Muscle layer of colon (tissue), 2 donors: Measurements from ENCODE around the gene PNPLA7.

Source experiments
- H3K27ac ChIP-seq: one replicate; pipeline ENCODE4 v1.7.0; 2013; ENCODE audit warnings: low read depth, mild to moderate bottlenecking, low read length, moderate library complexity
- H3K27me3 ChIP-seq, 2 donors: one replicate each; pipeline ENCODE4 v1.7.0; 2013; ENCODE audit warnings: low read length in 2 of 2, mild to moderate bottlenecking in 2 of 2; ENCODE audit not compliant: insufficient read depth in 2 of 2, control insufficient read depth in 1 of 2
- H3K36me3 ChIP-seq: one replicate; pipeline ENCODE4 v1.7.0; 2013; ENCODE audit warnings: mild to moderate bottlenecking, low read length; ENCODE audit not compliant: insufficient read depth
- H3K4me1 ChIP-seq: one replicate; pipeline ENCODE4 v1.7.0; 2013; ENCODE audit warnings: mild to moderate bottlenecking, low read length; ENCODE audit not compliant: insufficient read depth
- H3K4me3 ChIP-seq, 2 donors: one replicate each; pipeline ENCODE4 v1.7.0; 2013; ENCODE audit warnings: low read length in 2 of 2, low read depth in 1 of 2, mild to moderate bottlenecking in 1 of 2, moderate library complexity in 1 of 2
- H3K9ac ChIP-seq: one replicate; pipeline ENCODE4 v1.7.0; 2013; ENCODE audit warnings: low read length
- H3K9me3 ChIP-seq: one replicate; pipeline ENCODE4 v1.7.0; 2013; ENCODE audit warnings: mild to moderate bottlenecking, low read length
- donor health status: abdominal sarcoma.
- donor health status: Adenocarcinoma of cecum.

PNPLA7 gene

GRCh38 chr9:137498720-137499150 lies 51.5 kb downstream of the PNPLA7 start:
- Histone ChIP-seq H3K9ac (no peak overlapping the region), H3K27ac (no peak overlapping the region), H3K27me3 (no peaks in the 10 kb centered on the region), H3K4me1 (no peaks in the 10 kb centered on the region), H3K36me3 (no peaks in the 10 kb centered on the region), H3K4me3 (no peak overlapping the region), H3K9me3 (no peaks in the 10 kb centered on the region)

GRCh38 chr9:137497921-137498719 lies 52.1 kb downstream of the PNPLA7 start:
- Histone ChIP-seq H3K27me3 (no peaks in the 10 kb centered on the region), H3K4me1 (no peaks in the 10 kb centered on the region), H3K36me3 (no peaks in the 10 kb centered on the region), H3K9ac (no peak overlapping the region), H3K9me3 (no peaks in the 10 kb centered on the region), H3K27ac (no peak overlapping the region), H3K4me3 (no peak overlapping the region)

DNA sequence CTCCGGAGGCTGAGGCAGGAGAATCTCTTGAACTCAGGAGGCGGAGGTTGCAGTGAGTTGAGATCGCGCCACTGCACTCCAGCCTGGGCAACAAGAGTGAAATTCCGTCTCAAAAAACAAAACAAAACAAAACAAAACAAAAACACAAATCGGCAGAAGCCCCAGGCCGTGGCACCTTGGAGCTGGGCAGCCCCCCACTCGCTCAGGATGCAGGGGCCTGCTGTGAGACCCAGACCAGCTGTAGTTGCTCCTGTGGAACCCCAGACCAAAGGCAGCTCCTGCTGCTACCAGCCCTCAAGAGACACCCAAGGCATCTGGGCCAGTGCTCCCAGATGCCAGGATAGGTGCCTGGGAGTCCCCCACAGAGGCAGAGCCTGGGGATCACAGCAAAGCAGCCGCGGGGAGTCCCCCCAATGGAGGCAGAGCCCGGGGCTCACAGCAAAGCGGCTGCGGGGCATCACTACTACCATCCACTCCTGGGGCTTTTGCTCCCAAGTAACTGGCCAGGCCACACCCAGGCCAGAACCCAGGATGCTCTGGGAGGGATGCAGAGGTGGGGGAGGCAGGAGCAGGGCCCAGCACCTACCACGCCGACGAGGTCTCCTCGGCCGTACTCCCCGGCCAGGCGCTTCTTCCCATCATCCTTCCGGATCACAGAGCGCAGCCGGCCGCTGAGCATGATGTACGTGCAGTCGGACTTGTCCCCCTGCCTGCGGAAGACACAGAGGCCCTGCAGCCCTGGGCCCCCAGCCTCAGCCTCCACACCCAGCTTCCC lies 53.4 kb downstream of the PNPLA7 start:
- Histone ChIP-seq H3K36me3 (no peaks in the 10 kb centered on the region), H3K9me3 (no peaks in the 10 kb centered on the region), H3K4me3 (no peak overlapping the region), H3K9ac (no peak overlapping the region), H3K4me1 (no peaks in the 10 kb centered on the region), H3K27ac (no peak overlapping the region), H3K27me3 (no peaks in the 10 kb centered on the region)

- no peaks in the 10 kb centered on the region for H3K9me3 ChIP-seq
- no peaks in the 10 kb centered on the region for H3K27me3 ChIP-seq
- H3K36me3 ChIP-seq = no peaks in the 10 kb centered on the region
- no peaks in the 10 kb centered on the region for H3K4me1 ChIP-seq
- H3K9ac ChIP-seq = no peak overlapping the region
- no peak overlapping the region for H3K27ac ChIP-seq
- H3K4me3 ChIP-seq = no peak overlapping the region
Observed at GRCh38 chr9:137494550-137495351, 55.5 kb downstream of the PNPLA7 start.

DNA sequence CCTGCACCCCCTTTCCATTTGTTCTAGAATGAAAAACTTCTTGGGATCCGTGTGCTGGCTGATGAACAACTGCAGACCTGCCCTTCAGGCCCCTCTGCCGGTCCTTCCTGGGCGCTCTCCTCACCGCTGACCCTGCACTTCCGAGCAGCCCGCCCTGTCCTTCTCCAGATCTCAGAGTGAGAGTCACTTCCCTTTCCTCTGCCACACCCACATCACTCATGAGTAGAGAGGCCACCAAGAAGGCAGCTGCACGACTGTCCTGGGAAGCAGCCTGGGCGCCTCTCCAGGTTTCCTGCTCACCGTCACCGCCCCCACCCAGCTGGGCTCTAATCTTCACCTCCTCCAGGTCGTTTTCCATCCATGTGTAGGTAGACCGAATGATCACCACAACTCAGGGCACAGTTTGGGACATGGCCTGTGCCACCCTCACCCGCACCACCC lies 56.1 kb downstream of the PNPLA7 start:
- Histone ChIP-seq H3K27ac (no peak overlapping the region), H3K9me3 (no peaks in the 10 kb centered on the region), H3K27me3 (no peaks in the 10 kb centered on the region), H3K4me1 (no peaks in the 10 kb centered on the region), H3K9ac (no peak overlapping the region), H3K4me3 (no peak overlapping the region), H3K36me3 (no peaks in the 10 kb centered on the region)

DNA sequence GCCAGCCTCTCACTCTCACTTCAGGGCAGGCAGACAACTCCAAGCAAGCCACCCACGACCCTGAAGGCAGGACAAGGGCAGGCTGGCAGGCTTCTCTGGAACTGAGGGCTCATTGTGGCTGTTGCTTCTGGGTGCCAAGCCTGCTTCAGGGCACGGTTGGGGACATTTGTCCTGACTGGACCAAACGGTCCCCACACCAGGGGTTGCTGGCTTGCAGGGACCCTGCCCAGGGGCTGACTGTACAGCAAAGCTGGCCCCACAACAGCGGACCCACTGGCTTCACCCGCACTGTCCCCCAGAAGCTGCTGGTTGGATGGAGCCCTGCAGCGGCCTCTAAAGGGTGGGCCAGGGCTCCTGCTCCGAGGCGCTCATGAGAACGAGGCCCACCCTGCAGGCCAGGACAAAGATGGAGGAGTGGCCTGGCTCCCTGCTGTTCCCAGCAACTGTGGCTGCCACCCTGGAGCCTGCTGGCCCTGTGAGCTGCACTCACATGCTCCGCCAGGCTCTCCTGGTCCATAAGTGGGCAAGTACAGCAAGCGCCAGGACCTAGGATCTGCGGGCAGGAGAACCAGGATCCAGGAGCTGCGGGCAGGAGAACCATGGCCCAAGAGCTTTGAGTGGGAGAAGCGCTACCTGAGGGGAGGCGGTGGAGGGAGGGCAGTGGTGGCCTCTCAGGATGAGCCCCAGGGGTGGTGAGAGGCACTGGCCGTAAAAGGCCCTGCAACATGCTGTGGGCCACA lies 56.7 kb downstream of the PNPLA7 start:
- Histone ChIP-seq H3K27ac (no peak overlapping the region), H3K4me3 (no peak overlapping the region), H3K36me3 (no peaks in the 10 kb centered on the region), H3K4me1 (no peaks in the 10 kb centered on the region), H3K9me3 (no peaks in the 10 kb centered on the region), H3K27me3 (no peaks in the 10 kb centered on the region), H3K9ac (no peak overlapping the region)

DNA sequence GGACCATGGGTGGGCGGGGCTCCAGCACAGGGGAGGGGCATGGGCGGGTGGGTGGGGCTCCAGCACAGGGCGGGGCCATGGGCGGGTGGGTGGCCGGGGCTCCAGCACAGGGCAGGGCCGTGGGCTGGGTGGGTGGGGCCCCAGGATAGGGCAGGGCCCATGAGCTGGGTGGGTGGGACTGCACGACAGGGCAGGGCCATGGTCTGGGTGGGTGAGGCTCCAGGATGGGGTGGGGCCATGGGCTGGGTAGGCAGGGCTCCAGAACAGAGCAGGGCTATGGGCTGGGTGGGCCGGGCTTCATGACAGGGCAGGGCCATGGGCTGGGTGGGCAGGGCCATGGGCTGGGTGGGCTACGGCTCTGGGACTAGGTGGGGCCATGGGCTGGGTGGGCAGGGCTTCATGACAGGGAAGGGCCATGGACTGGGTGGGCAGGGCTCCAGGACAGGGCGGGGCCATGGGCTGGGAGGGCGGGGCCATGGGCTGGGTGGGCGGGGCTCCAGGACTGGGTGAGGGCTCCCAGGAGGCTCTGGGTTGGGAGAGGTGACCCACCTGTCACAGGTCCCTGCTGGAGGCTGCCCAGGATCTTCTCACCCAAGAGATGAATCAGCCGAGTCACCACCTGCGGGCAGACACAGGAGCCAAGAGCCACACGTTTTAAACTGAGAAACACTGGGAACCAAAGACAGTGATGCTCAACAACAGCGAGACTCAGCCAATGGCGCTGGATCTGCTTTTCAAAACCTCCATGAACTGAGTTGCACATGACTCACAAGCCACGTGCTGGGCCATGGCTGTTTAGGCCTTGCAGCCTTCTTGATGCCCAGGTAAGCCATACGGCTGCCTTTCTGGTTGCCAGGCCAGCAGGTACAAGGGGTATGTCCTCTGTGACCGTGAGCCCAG lies 57.5 kb downstream of the PNPLA7 start:
- Histone ChIP-seq H3K9ac (no peak overlapping the region), H3K27ac (no peak overlapping the region), H3K27me3 (no peaks in the 10 kb centered on the region), H3K4me3 (no peak overlapping the region), H3K4me1 (no peaks in the 10 kb centered on the region), H3K9me3 (no peaks in the 10 kb centered on the region), H3K36me3 (no peaks in the 10 kb centered on the region)

GRCh38 chr9:137491735-137492432 lies 58.3 kb downstream of the PNPLA7 start:
- H3K27ac ChIP-seq = no peak overlapping the region
- no peaks in the 10 kb centered on the region for H3K9me3 ChIP-seq
- H3K4me3 ChIP-seq = no peak overlapping the region
- no peaks in the 10 kb centered on the region for H3K27me3 ChIP-seq
- no peaks in the 10 kb centered on the region for H3K4me1 ChIP-seq
- no peak overlapping the region for H3K9ac ChIP-seq
- H3K36me3 ChIP-seq = no peaks in the 10 kb centered on the region

- Histone ChIP-seq H3K9ac (no peak overlapping the region), H3K9me3 (no peaks in the 10 kb centered on the region), H3K27ac (no peak overlapping the region), H3K36me3 (no peaks in the 10 kb centered on the region), H3K4me1 (no peaks in the 10 kb centered on the region), H3K4me3 (no peak overlapping the region), H3K27me3 (no peaks in the 10 kb centered on the region)
Observed at GRCh38 chr9:137490532-137491186, 59.5 kb downstream of the PNPLA7 start.
